Fibroblast of mammary gland (primary cell): ENCODE results near the gene IFT52.
"Not testable (repeated sequence)": the region's sequence is repeated elsewhere in the genome, so short reads cannot be mapped to it uniquely, and the experiment has no call there.

Experiments
- DNase-seq: peaks from one replicate; pipeline ENCODE4 v3.0.0-alpha.2; 2010; ENCODE audit warnings: low read depth
- H3K4me3 ChIP-seq: 2 replicates; pipeline ENCODE4 v1.5.1; 2011; ENCODE audit warnings: low read depth, mild to moderate bottlenecking, low read length, moderate library complexity; ENCODE audit not compliant: control insufficient read depth
- TF ChIP-seq, protein P1 (sequence below): conservative IDR thresholded peaks from 2 replicates; pipeline ENCODE4 v1.5.1; 2011; ENCODE audit warnings: low read depth, low read length, inconsistent platforms; ENCODE audit not compliant: control insufficient read depth, insufficient read depth

IFT52 gene

DNA sequence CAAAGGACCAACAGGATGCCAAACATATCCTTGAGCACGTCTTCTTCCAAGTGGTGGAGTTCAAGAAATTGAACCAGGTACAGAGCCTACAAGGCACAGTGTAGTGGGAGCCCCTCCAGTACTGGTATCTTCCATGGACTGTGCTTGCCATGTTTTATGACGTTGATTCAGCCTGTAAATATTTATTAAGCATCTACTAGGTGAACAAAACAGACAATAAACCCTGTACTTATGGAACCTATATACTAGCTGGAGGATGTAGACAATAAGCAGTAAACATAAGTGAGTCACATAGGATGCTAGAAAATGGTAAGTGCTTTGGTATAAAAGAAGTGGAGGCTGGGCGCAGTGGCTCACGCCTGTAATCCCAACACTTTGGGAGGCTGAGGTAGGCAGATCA lies 51.8 kb downstream of the IFT52 start:
- H3K4me3 ChIP-seq = no peak overlapping the region
- TF ChIP-seq, protein P1, sequence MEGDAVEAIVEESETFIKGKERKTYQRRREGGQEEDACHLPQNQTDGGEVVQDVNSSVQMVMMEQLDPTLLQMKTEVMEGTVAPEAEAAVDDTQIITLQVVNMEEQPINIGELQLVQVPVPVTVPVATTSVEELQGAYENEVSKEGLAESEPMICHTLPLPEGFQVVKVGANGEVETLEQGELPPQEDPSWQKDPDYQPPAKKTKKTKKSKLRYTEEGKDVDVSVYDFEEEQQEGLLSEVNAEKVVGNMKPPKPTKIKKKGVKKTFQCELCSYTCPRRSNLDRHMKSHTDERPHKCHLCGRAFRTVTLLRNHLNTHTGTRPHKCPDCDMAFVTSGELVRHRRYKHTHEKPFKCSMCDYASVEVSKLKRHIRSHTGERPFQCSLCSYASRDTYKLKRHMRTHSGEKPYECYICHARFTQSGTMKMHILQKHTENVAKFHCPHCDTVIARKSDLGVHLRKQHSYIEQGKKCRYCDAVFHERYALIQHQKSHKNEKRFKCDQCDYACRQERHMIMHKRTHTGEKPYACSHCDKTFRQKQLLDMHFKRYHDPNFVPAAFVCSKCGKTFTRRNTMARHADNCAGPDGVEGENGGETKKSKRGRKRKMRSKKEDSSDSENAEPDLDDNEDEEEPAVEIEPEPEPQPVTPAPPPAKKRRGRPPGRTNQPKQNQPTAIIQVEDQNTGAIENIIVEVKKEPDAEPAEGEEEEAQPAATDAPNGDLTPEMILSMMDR = no peak

DNA sequence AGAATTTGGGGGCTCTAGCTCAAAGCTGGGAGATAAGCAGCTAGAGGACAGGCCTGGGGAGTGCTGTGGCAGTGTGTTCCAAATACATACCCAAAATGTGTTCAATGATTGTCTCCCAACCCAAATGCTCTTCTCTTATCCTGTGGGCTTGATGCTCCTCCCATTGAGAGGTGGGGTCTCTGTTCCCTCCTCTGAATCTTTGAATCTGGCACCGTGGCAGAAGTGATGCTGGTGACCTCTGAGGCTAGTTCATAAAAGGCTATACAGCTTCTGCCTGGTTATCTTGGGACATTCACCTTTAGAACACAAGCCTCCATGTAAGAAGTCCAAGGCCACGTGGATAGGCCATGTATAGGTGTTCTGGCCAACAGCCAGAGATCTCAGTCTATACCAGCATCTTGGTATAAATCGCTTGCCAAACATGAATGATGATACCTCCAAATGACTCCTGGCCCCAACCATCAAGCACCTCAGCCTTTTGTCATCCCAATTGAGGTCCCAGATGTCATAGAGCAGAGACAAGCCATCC lies 60.3 kb downstream of the IFT52 start:
- H3K4me3 ChIP-seq = no peak overlapping the region
- DNase-seq = no peak
- TF ChIP-seq, protein P1 = no peak

More for the DNA sequence above, 51.8 kb downstream of the IFT52 start:
- no peak for DNase-seq

GRCh38 chr20:43651650-43652184 lies 61.0 kb downstream of the IFT52 start:
- not testable (repeated sequence) for DNase-seq, H3K4me3 ChIP-seq

DNA sequence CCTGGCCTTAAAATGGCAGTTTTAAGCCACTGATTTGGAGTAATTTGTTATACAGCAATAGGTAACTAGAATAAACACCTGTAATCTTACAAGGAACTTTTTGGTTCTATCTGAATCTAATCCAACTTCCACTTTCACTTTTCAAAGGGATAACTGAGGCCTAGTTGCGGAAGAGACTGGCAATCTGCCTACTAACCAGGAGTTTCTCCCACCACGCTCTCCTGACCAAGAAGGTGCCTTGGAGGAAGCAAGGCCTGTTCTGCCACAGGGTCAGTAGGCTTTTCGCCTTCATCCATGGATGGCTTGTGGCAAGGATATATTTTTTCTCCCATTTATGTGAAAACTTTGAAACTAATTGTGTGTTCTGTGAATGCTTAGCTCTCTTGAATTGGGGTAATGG lies 63.2 kb downstream of the IFT52 start:
- H3K4me3 ChIP-seq = no peak overlapping the region
- no peak for DNase-seq
- TF ChIP-seq, protein P1 = no peak

- DNase-seq = not testable (repeated sequence)
Observed at GRCh38 chr20:43655176-43655575, 64.4 kb downstream of the IFT52 start.

DNA sequence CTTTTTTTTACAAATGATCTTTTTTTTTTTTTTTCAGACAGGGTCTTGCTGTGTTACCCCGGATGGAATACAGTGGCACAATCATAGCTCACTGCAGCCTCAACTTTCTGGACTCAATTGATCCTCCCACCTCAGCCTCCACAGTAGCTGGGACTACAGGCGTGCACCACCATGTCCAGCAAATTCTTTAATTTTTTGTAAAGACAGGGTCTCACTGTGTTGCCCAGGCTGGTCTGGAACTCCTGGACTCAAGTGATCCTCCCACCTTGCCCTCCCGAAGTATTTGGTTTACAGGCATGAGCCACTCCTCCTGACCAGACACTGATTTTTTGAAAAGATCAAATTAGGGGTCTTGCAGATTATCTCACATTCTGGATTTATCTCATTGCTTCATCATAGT lies 65.2 kb downstream of the IFT52 start:
- no peak for DNase-seq
- TF ChIP-seq, protein P1 = no peak

More at GRCh38 chr20:43655176-43655575, 64.4 kb downstream of the IFT52 start:
- H3K4me3 ChIP-seq = not testable (repeated sequence)

GRCh38 chr20:43658069-43658722 lies 67.5 kb downstream of the IFT52 start:
- peak overlapping the region; percentile 59 for H3K4me3 ChIP-seq
- peak; percentile 24 for DNase-seq

More for the DNA sequence above, 65.2 kb downstream of the IFT52 start:
- H3K4me3 ChIP-seq = no peak overlapping the region

More at GRCh38 chr20:43658069-43658722, 67.5 kb downstream of the IFT52 start:
- TF ChIP-seq, protein P1 = no peak
